Fibroblast of the conjunctiva (primary cell): ENCODE measurements around the gene TBC1D9.
A peak's percentile ranks its signal among the peaks of the same experiment; 100 is the strongest.
"Not testable (repeated sequence)": the region's sequence is repeated elsewhere in the genome, so short reads cannot be mapped to it uniquely, and the experiment has no call there.

Experiments used
- DNase-seq: peaks from one replicate; pipeline ENCODE4 v3.0.0-alpha.2; 2010; ENCODE audit warnings: low read depth

The TBC1D9 gene

GRCh38 chr4:140756319-140757231 lies at the start of gene TBC1D9:
TSS of gene TBC1D9 (minus strand) at chr4:140756385. CDS start at chr4:140756045, 340 bp downstream.
- peak; percentile 41 for DNase-seq

- no peak for DNase-seq
These were observed 49.1 kb upstream of the TBC1D9 start for GRCh38 chr4:140805293-140805692.

GRCh38 chr4:140802591-140802990 lies 46.4 kb upstream of the TBC1D9 start:
- DNase-seq, result no peak

GRCh38 chr4:140800666-140801065 lies 44.5 kb upstream of the TBC1D9 start:
- no peak for DNase-seq

- no peak for DNase-seq
These were observed 43.6 kb upstream of the TBC1D9 start for GRCh38 chr4:140799686-140800225.

- DNase-seq, result no peak
These were observed 37.1 kb upstream of the TBC1D9 start for GRCh38 chr4:140793291-140793690.

- DNase-seq, result no peak
These were observed 34.6 kb upstream of the TBC1D9 start for GRCh38 chr4:140790765-140791164.

GRCh38 chr4:140790171-140790570 lies 34.0 kb upstream of the TBC1D9 start:
- DNase-seq, result no peak

- no peak for DNase-seq
These were observed 33.6 kb upstream of the TBC1D9 start for GRCh38 chr4:140789759-140790158.

- DNase-seq, result not testable (repeated sequence)
These were observed 26.6 kb upstream of the TBC1D9 start for GRCh38 chr4:140782787-140783186.

- DNase-seq, result no peak
These were observed 25.4 kb upstream of the TBC1D9 start for GRCh38 chr4:140781596-140781995.

GRCh38 chr4:140777894-140778293 lies 21.7 kb upstream of the TBC1D9 start:
- no peak for DNase-seq

- DNase-seq, result no peak
These were observed 21.2 kb upstream of the TBC1D9 start for GRCh38 chr4:140777386-140777785.

GRCh38 chr4:140776556-140776955 lies 20.4 kb upstream of the TBC1D9 start:
- no peak for DNase-seq

- no peak for DNase-seq
These were observed 18.8 kb upstream of the TBC1D9 start for GRCh38 chr4:140774956-140775355.

- DNase-seq, result no peak
These were observed 18.3 kb upstream of the TBC1D9 start for GRCh38 chr4:140774510-140774909.

- DNase-seq, result no peak
These were observed 13.0 kb upstream of the TBC1D9 start for GRCh38 chr4:140769209-140769608.

GRCh38 chr4:140764785-140765392 lies 8.7 kb upstream of the TBC1D9 start:
- DNase-seq, result no peak

GRCh38 chr4:140762202-140762601 lies 6.0 kb upstream of the TBC1D9 start:
- no peak for DNase-seq

GRCh38 chr4:140757232-140757630 lies 1.0 kb upstream of the TBC1D9 start:
- DNase-seq, result no peak

- no peak for DNase-seq
These were observed 339 bp downstream of the TBC1D9 start for GRCh38 chr4:140755774-140756318.

GRCh38 chr4:140754918-140755773 lies 1.0 kb downstream of the TBC1D9 start:
- DNase-seq, result no peak
